Activated naive CD4-positive, alpha-beta T cell treated with anti-CD3 and anti-CD28 coated beads, Interleukin-2, amount 50 U/mL, for 72 hours (primary cell): Measurements from ENCODE around the gene RRP8. TPM values are rescaled to one million over a fixed set of nuclear protein-coding genes. Genes with fewer than 3 reads are reported as not detected.

ENCODE experiments used
- ATAC-seq, 2 donors: fragments of 150-1000 bp; cut with Tn5 transposase; 2 replicates each; pipeline ENCODE4 v1.10.0; 2021; ENCODE audit warnings: mild to moderate bottlenecking in 2 of 2, moderate library complexity in 2 of 2
- DNase-seq, 2 donors: peaks; one replicate each; pipeline ENCODE4 v3.0.0; 2021 to 2022; ENCODE audit warnings: low spot score in 2 of 2
- H3K27ac Mint-ChIP-seq, 2 donors: one replicate each; pipeline ENCODE4 v1.8.0; 2022; ENCODE audit warnings: mild to moderate bottlenecking in 2 of 2, mixed read lengths in 2 of 2
- H3K36me3 Mint-ChIP-seq, 2 donors: one replicate each; pipeline ENCODE4 v1.8.0; 2022; ENCODE audit warnings: mixed read lengths in 2 of 2
- H3K9me3 Mint-ChIP-seq, 2 donors: one replicate each; pipeline ENCODE4 v1.8.0; 2022; ENCODE audit warnings: mixed read lengths in 2 of 2
- total RNA-seq, 2 donors: library from RNA; stranded (reverse); gene quantifications; one replicate each; pipeline ENCODE4 v1.2.3, GENCODE V29; 2022

The RRP8 gene
- 10 to 100 TPM; 24.9 to 38.3 TPM for total RNA-seq

GRCh38 chr11:6603287-6604080 is at the start of gene RRP8, which contains the start of gene ILK:
Gene RRP8, minus strand, starts transcription at chr11:6603616. Its CDS starts 114 bp downstream, at chr11:6603502.
Gene ILK, plus strand, starts transcription at chr11:6603774. Its CDS starts 498 bp downstream, at chr11:6604272.
- Mint-ChIP-seq H3K9me3 (no peaks in the 10 kb centered on the region), H3K36me3 (peaks cover 0 to 18% of the 10 kb centered on the region in 2 donors), H3K27ac (no peak within 1 kb of the TSS)
- ATAC-seq (peak; percentile 67 to 85), DNase-seq (peak; percentile 79 to 85)

- DNase-seq (no peak), ATAC-seq (no peak)
- H3K9me3 Mint-ChIP-seq: no peaks in the 10 kb centered on the region
- H3K36me3 Mint-ChIP-seq: no peaks in the 10 kb centered on the region
- H3K27ac Mint-ChIP-seq: no peak overlapping the region
Measured at GRCh38 chr11:6653097-6653496, 49.7 kb upstream of the RRP8 start.

- H3K9me3 Mint-ChIP-seq: no peaks in the 10 kb centered on the region
- H3K36me3 Mint-ChIP-seq: no peaks in the 10 kb centered on the region
Measured at GRCh38 chr11:6652182-6652581, 48.8 kb upstream of the RRP8 start.

GRCh38 chr11:6650980-6651379 is 47.6 kb upstream of the RRP8 start:
- Mint-ChIP-seq H3K9me3 (no peaks in the 10 kb centered on the region), H3K27ac (no peak overlapping the region), H3K36me3 (no peaks in the 10 kb centered on the region)
- peak; percentile 61 to 78 for ATAC-seq
- no peak for DNase-seq

More at GRCh38 chr11:6652182-6652581, 48.8 kb upstream of the RRP8 start:
- H3K27ac Mint-ChIP-seq: no peak overlapping the region
- DNase-seq (no peak), ATAC-seq (no peak)

GRCh38 chr11:6650104-6650503 is 46.7 kb upstream of the RRP8 start:
- Mint-ChIP-seq H3K9me3 (no peaks in the 10 kb centered on the region), H3K36me3 (no peaks in the 10 kb centered on the region), H3K27ac (no peak overlapping the region)
- DNase-seq (no peak), ATAC-seq (no peak)

GRCh38 chr11:6648501-6648900 is 45.1 kb upstream of the RRP8 start:
- Mint-ChIP-seq H3K9me3 (no peaks in the 10 kb centered on the region), H3K27ac (no peak overlapping the region), H3K36me3 (no peaks in the 10 kb centered on the region)
- DNase-seq (no peak), ATAC-seq (no peak)

GRCh38 chr11:6647836-6648235 is 44.4 kb upstream of the RRP8 start:
- Mint-ChIP-seq H3K27ac (no peak overlapping the region), H3K36me3 (no peaks in the 10 kb centered on the region), H3K9me3 (no peaks in the 10 kb centered on the region)
- DNase-seq: no peak
- no peak for ATAC-seq

GRCh38 chr11:6646918-6647679 is 43.7 kb upstream of the RRP8 start:
- DNase-seq (peak in 1 of 2 donors; percentile 39), ATAC-seq (peak; percentile 47 to 56)
- Mint-ChIP-seq H3K36me3 (no peaks in the 10 kb centered on the region), H3K9me3 (no peaks in the 10 kb centered on the region), H3K27ac (no peak overlapping the region)

- ATAC-seq (peak in 1 of 2 donors; percentile 8), DNase-seq (no peak)
- no peaks in the 10 kb centered on the region for H3K9me3 Mint-ChIP-seq
- no peaks in the 10 kb centered on the region for H3K36me3 Mint-ChIP-seq
- H3K27ac Mint-ChIP-seq: no peak overlapping the region
Measured at GRCh38 chr11:6646576-6646917, 43.1 kb upstream of the RRP8 start.

GRCh38 chr11:6646071-6646470 is 42.7 kb upstream of the RRP8 start:
- ATAC-seq (no peak), DNase-seq (no peak)
- Mint-ChIP-seq H3K27ac (peak overlapping the region in 1 of 2 donors; percentile 18), H3K9me3 (no peaks in the 10 kb centered on the region), H3K36me3 (no peaks in the 10 kb centered on the region)

- Mint-ChIP-seq H3K9me3 (no peaks in the 10 kb centered on the region), H3K36me3 (no peaks in the 10 kb centered on the region), H3K27ac (no peak overlapping the region)
- DNase-seq (no peak), ATAC-seq (peak in 1 of 2 donors; percentile 30)
Measured at GRCh38 chr11:6642957-6643356, 39.5 kb upstream of the RRP8 start.

GRCh38 chr11:6640985-6641701 is 37.7 kb upstream of the RRP8 start:
- Mint-ChIP-seq H3K27ac (no peak overlapping the region), H3K36me3 (no peaks in the 10 kb centered on the region), H3K9me3 (no peaks in the 10 kb centered on the region)
- DNase-seq: no peak
- ATAC-seq: no peak

GRCh38 chr11:6640036-6640984 is 36.9 kb upstream of the RRP8 start:
- ATAC-seq (no peak), DNase-seq (no peak)
- H3K27ac Mint-ChIP-seq: no peak overlapping the region
- no peaks in the 10 kb centered on the region for H3K9me3 Mint-ChIP-seq
- no peaks in the 10 kb centered on the region for H3K36me3 Mint-ChIP-seq

GRCh38 chr11:6638429-6638828 is 35.0 kb upstream of the RRP8 start:
- DNase-seq (no peak), ATAC-seq (no peak)

GRCh38 chr11:6637871-6638270 is 34.5 kb upstream of the RRP8 start:
- H3K36me3 Mint-ChIP-seq: no peaks in the 10 kb centered on the region
- ATAC-seq: no peak
- H3K9me3 Mint-ChIP-seq: no peaks in the 10 kb centered on the region
- DNase-seq: no peak
- no peak overlapping the region for H3K27ac Mint-ChIP-seq

More at GRCh38 chr11:6638429-6638828, 35.0 kb upstream of the RRP8 start:
- Mint-ChIP-seq H3K27ac (no peak overlapping the region), H3K36me3 (no peaks in the 10 kb centered on the region), H3K9me3 (no peaks in the 10 kb centered on the region)

- no peak for ATAC-seq
- no peak for DNase-seq
Measured at GRCh38 chr11:6636480-6636879, 33.1 kb upstream of the RRP8 start.

More at GRCh38 chr11:6636480-6636879, 33.1 kb upstream of the RRP8 start:
- H3K27ac Mint-ChIP-seq: no peak overlapping the region
- H3K36me3 Mint-ChIP-seq: no peaks in the 10 kb centered on the region
- no peaks in the 10 kb centered on the region for H3K9me3 Mint-ChIP-seq
